Ovary (tissue), 3 donors: Measurements from ENCODE around the gene DPP7.

Experiments used
- EP300 ChIP-seq: sonication (generic); formaldehyde crosslinking; IDR thresholded peaks from one replicate; pipeline ENCODE4 v1.6.1; 2017; ENCODE audit warnings: antibody characterized with exemption
- TF ChIP-seq, protein P1 (sequence below), 3 donors: fragments of 450-650 bp in 2 of 3; fragments of 200-600 bp in 1 of 3; IDR thresholded peaks; one replicate each; pipeline versions ENCODE4 v1.5.1 to v1.8.0; 2016 to 2022; ENCODE audit warnings: antibody characterized with exemption in 3 of 3, mild to moderate bottlenecking in 1 of 3
- donor health status: DM: no; HTN: no; CAD: no.

- TF ChIP-seq, protein P1, sequence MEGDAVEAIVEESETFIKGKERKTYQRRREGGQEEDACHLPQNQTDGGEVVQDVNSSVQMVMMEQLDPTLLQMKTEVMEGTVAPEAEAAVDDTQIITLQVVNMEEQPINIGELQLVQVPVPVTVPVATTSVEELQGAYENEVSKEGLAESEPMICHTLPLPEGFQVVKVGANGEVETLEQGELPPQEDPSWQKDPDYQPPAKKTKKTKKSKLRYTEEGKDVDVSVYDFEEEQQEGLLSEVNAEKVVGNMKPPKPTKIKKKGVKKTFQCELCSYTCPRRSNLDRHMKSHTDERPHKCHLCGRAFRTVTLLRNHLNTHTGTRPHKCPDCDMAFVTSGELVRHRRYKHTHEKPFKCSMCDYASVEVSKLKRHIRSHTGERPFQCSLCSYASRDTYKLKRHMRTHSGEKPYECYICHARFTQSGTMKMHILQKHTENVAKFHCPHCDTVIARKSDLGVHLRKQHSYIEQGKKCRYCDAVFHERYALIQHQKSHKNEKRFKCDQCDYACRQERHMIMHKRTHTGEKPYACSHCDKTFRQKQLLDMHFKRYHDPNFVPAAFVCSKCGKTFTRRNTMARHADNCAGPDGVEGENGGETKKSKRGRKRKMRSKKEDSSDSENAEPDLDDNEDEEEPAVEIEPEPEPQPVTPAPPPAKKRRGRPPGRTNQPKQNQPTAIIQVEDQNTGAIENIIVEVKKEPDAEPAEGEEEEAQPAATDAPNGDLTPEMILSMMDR (IDR thresholded peaks at IDR 0.05) = no peak
- no peak for TF ChIP-seq EP300
Observed at GRCh38 chr9:137140151-137141012, 25.8 kb upstream of the DPP7 start.
